BLaER1 treated with 17β-estradiol and CSF1 and Interleukin-3, amounts not matched to agents 10 nM and 100 nM (cell line): Measurements from ENCODE around the gene FCSK.

Source experiments
- H3K27ac ChIP-seq, 11 experiments: shearing (Covaris generic); formaldehyde crosslinking; 2 replicates each; pipeline ENCODE4 v1.8.1; 2022
- H3K27me3 ChIP-seq, 11 experiments: shearing (Covaris generic); formaldehyde crosslinking; 2 replicates each; pipeline ENCODE4 v1.8.1; 2022
- H3K36me3 ChIP-seq, 11 experiments: shearing (Covaris generic); formaldehyde crosslinking; 2 replicates each; pipeline ENCODE4 v1.8.1; 2022
- H3K4me1 ChIP-seq, 10 experiments: shearing (Covaris generic); formaldehyde crosslinking; 2 replicates each; pipeline ENCODE4 v1.8.1; 2022
- H3K4me2 ChIP-seq, 11 experiments: shearing (Covaris generic); formaldehyde crosslinking; 2 replicates each; pipeline ENCODE4 v1.8.1; 2022
- H3K4me3 ChIP-seq, 10 experiments: shearing (Covaris generic); formaldehyde crosslinking; 2 replicates each; pipeline ENCODE4 v1.8.1; 2022
- H3K9ac ChIP-seq, 11 experiments: shearing (Covaris generic); formaldehyde crosslinking; 2 replicates each; pipeline ENCODE4 v1.8.1; 2022
- H3K9me3 ChIP-seq, 11 experiments: shearing (Covaris generic); formaldehyde crosslinking; replicated peaks in 1 of 11; 2 replicates each; pipeline ENCODE4 v1.8.1; 2022
- H4K20me1 ChIP-seq, 11 experiments: shearing (Covaris generic); formaldehyde crosslinking; 2 replicates each; pipeline ENCODE4 v1.8.1; 2022
- Cebpa-rat ChIP-seq, 11 experiments: shearing (Covaris generic); IDR thresholded peaks; 2 replicates each; pipeline ENCODE4 v1.8.1; 2022

Gene FCSK

GRCh38 chr16:70457446-70458166 lies 3.2 kb downstream of the FCSK start:
- 0 out of 22 replicates have a peak, but pooled peaks cover 0 to 6% (median 0%) of the 10 kb centered on the region in 11 experiments for H4K20me1 ChIP-seq
- peaks cover 19 to 34% (median 28%) of the 10 kb centered on the region in 10 experiments for H3K4me1 ChIP-seq
- no peaks in the 10 kb centered on the region for H3K36me3 ChIP-seq
- H3K27me3 ChIP-seq = no peaks in the 10 kb centered on the region
- no peak overlapping the region for H3K4me2 ChIP-seq
- no peak overlapping the region for H3K4me3 ChIP-seq
- no peak overlapping the region for H3K27ac ChIP-seq
- no peak for TF ChIP-seq Cebpa-rat (IDR thresholded peaks at IDR 0.05)
- no peaks in the 10 kb centered on the region for H3K9me3 ChIP-seq
- H3K9ac ChIP-seq = no peak overlapping the region

- peak overlapping the region in 1 of 11 experiments; percentile 26; a peak in 1 of 22 replicates for H3K9ac ChIP-seq
- TF ChIP-seq Cebpa-rat (IDR thresholded peaks at IDR 0.05) = no peak
- H3K27me3 ChIP-seq = no peaks in the 10 kb centered on the region
- H3K4me1 ChIP-seq = peaks cover under 1 to 14% (median 11%) of the 10 kb centered on the region in 10 experiments; a peak in 13 of 20 replicates
- peaks cover 0 to 22% (median 10%) of the 10 kb centered on the region in 11 experiments; a peak in 11 of 22 replicates for H3K36me3 ChIP-seq
- peak overlapping the region in 6 of 11 experiments; percentile 1 to 46 (median 17); a peak in 7 of 22 replicates for H3K4me2 ChIP-seq
- no peaks in the 10 kb centered on the region for H3K9me3 ChIP-seq
- H4K20me1 ChIP-seq = peaks cover 0 to 6% (median 0%) of the 10 kb centered on the region in 11 experiments; a peak in 1 of 22 replicates
- H3K4me3 ChIP-seq = no peak overlapping the region
- no peak overlapping the region for H3K27ac ChIP-seq
These were observed 6.4 kb downstream of the FCSK start for GRCh38 chr16:70460737-70461261.

GRCh38 chr16:70463235-70463634 lies 8.8 kb downstream of the FCSK start:
- no peaks in the 10 kb centered on the region for H3K9me3 ChIP-seq
- H3K27me3 ChIP-seq = no peaks in the 10 kb centered on the region
- no peak overlapping the region for H3K4me3 ChIP-seq
- H3K4me1 ChIP-seq = peaks cover 0 to 12% (median 10%) of the 10 kb centered on the region in 10 experiments; a peak in 12 of 20 replicates
- peaks cover 0 to 22% (median 0%) of the 10 kb centered on the region in 11 experiments; a peak in 2 of 22 replicates for H4K20me1 ChIP-seq
- no peak overlapping the region for H3K4me2 ChIP-seq
- H3K36me3 ChIP-seq = peaks cover 0 to 31% (median 10%) of the 10 kb centered on the region in 11 experiments; a peak in 11 of 22 replicates
- no peak overlapping the region for H3K27ac ChIP-seq
- TF ChIP-seq Cebpa-rat (IDR thresholded peaks at IDR 0.05) = no peak
- H3K9ac ChIP-seq = no peak overlapping the region

GRCh38 chr16:70465999-70466804 lies 11.8 kb downstream of the FCSK start:
- Histone ChIP-seq H3K9ac (no peak overlapping the region), H3K27ac (no peak overlapping the region), H3K4me1 (peaks cover 0 to 7% (median 5%) of the 10 kb centered on the region in 10 experiments; a peak in 13 of 20 replicates), H3K4me3 (no peak overlapping the region), H3K36me3 (peaks cover 0 to 31% (median 10%) of the 10 kb centered on the region in 11 experiments; a peak in 11 of 22 replicates), H3K9me3 (no peaks in the 10 kb centered on the region), H4K20me1 (peaks cover 0 to 35% (median 0%) of the 10 kb centered on the region in 11 experiments; a peak in 3 of 22 replicates), H3K4me2 (no peak overlapping the region), H3K27me3 (no peaks in the 10 kb centered on the region)
- no peak for TF ChIP-seq Cebpa-rat (IDR thresholded peaks at IDR 0.05)

- H3K27me3 ChIP-seq = no peaks in the 10 kb centered on the region
- H4K20me1 ChIP-seq = peaks cover 0 to 36% (median 0%) of the 10 kb centered on the region in 11 experiments; a peak in 3 of 22 replicates
- no peak overlapping the region for H3K4me2 ChIP-seq
- peaks cover 0 to 7% (median 0%) of the 10 kb centered on the region in 10 experiments; a peak in 2 of 20 replicates for H3K4me1 ChIP-seq
- peaks cover 0 to 31% (median 10%) of the 10 kb centered on the region in 11 experiments; a peak in 11 of 22 replicates for H3K36me3 ChIP-seq
- no peak overlapping the region for H3K9ac ChIP-seq
- H3K4me3 ChIP-seq = no peak overlapping the region
- H3K9me3 ChIP-seq = no peaks in the 10 kb centered on the region
- no peak for TF ChIP-seq Cebpa-rat (IDR thresholded peaks at IDR 0.05)
- H3K27ac ChIP-seq = no peak overlapping the region
These were observed 12.3 kb downstream of the FCSK start for GRCh38 chr16:70466805-70467076.

- H3K4me3 ChIP-seq = no peak overlapping the region
- peaks cover 0 to 31% (median 10%) of the 10 kb centered on the region in 11 experiments; a peak in 11 of 22 replicates for H3K36me3 ChIP-seq
- H3K4me2 ChIP-seq = no peak overlapping the region
- H4K20me1 ChIP-seq = peaks cover 0 to 36% (median 0%) of the 10 kb centered on the region in 11 experiments; a peak in 3 of 22 replicates
- H3K9me3 ChIP-seq = no peaks in the 10 kb centered on the region
- H3K27ac ChIP-seq = no peak overlapping the region
- TF ChIP-seq Cebpa-rat (IDR thresholded peaks at IDR 0.05) = no peak
- peaks cover 0 to 11% (median 2%) of the 10 kb centered on the region in 10 experiments; a peak in 10 of 20 replicates for H3K4me1 ChIP-seq
- H3K27me3 ChIP-seq = 0 out of 22 replicates have a peak, but pooled peaks cover 0 to 2% (median 0%) of the 10 kb centered on the region in 11 experiments
- H3K9ac ChIP-seq = no peak overlapping the region
These were observed 12.7 kb downstream of the FCSK start for GRCh38 chr16:70467113-70467512.

- peaks cover 0 to 40% (median 0%) of the 10 kb centered on the region in 11 experiments; a peak in 4 of 22 replicates for H4K20me1 ChIP-seq
- H3K9ac ChIP-seq = no peak overlapping the region
- H3K4me2 ChIP-seq = no peak overlapping the region
- no peak overlapping the region for H3K4me3 ChIP-seq
- 0 out of 22 replicates have a peak, but pooled peaks cover 0 to 7% (median 0%) of the 10 kb centered on the region in 11 experiments for H3K27me3 ChIP-seq
- peaks cover 0 to 16% (median 7%) of the 10 kb centered on the region in 10 experiments; a peak in 17 of 20 replicates for H3K4me1 ChIP-seq
- no peaks in the 10 kb centered on the region for H3K9me3 ChIP-seq
- peaks cover 0 to 31% (median 10%) of the 10 kb centered on the region in 11 experiments; a peak in 11 of 22 replicates for H3K36me3 ChIP-seq
- H3K27ac ChIP-seq = no peak overlapping the region
- no peak for TF ChIP-seq Cebpa-rat (IDR thresholded peaks at IDR 0.05)
These were observed 13.2 kb downstream of the FCSK start for GRCh38 chr16:70467608-70468007.

GRCh38 chr16:70468776-70469525 lies 14.6 kb downstream of the FCSK start:
- TF ChIP-seq Cebpa-rat (IDR thresholded peaks at IDR 0.05) = no peak
- Histone ChIP-seq H3K36me3 (peaks cover 0 to 30% (median 3%) of the 10 kb centered on the region in 11 experiments; a peak in 10 of 22 replicates), H3K27me3 (peaks cover 0 to 11% (median 0%) of the 10 kb centered on the region in 11 experiments; a peak in 2 of 22 replicates), H3K4me3 (no peak overlapping the region), H3K9ac (no peak overlapping the region), H3K4me2 (no peak overlapping the region), H3K9me3 (no peaks in the 10 kb centered on the region), H3K4me1 (peaks cover 0 to 24% (median 18%) of the 10 kb centered on the region in 10 experiments; a peak in 17 of 20 replicates), H3K27ac (no peak overlapping the region), H4K20me1 (peaks cover 0 to 53% (median 0%) of the 10 kb centered on the region in 11 experiments; a peak in 5 of 22 replicates)
